Upper lobe of left lung (tissue), 4 donors: ENCODE results near the gene ROBO1.

Experiments used
- CTCF ChIP-seq, 6 experiments: fragments of 450-650 bp in 4 of 6; fragments of 200-600 bp in 2 of 6; sonication (generic) in 2 of 6; IDR thresholded peaks; one replicate each; pipeline ENCODE4 v1.5.1; 2016 to 2019; ENCODE audit warnings: antibody characterized with exemption in 6 of 6
- POLR2A ChIP-seq, 4 donors: fragments of 450-650 bp; IDR thresholded peaks; one replicate each; pipeline ENCODE4 v1.5.1; 2016 to 2017; ENCODE audit warnings: antibody characterized with exemption in 4 of 4, mild to moderate bottlenecking in 2 of 4
- POLR2AphosphoS5 ChIP-seq, 2 donors: sonication (generic); formaldehyde crosslinking; IDR thresholded peaks; one replicate each; pipeline ENCODE4 v1.5.1; 2017; ENCODE audit warnings: antibody characterized with exemption in 2 of 2

DNA sequence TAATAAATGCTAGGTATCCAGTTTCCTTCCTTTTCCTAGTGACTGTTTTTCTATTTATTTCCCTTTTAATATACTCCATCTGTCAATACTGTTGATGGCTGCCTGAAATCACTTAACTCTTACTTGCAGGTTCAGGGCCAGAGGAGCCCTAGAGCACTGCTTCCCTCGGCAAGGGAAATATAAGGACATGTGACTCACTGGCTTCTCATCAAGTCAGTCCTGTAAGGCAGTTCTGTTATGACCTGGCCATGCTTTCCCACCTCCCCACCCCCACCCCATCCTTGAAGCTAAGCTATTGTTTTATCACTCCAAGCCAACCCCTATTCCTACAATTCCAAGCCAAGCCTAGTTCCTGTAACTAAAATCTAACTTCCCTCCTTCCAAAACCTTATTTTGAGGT, 800.7 kb downstream of the ROBO1 start:
- no peak for TF ChIP-seq POLR2A (IDR thresholded peaks at IDR 0.05)
- no peak for TF ChIP-seq CTCF (IDR thresholded peaks at IDR 0.05)
- no peak for TF ChIP-seq POLR2AphosphoS5 (IDR thresholded peaks at IDR 0.05)
